Amniotic epithelial cell (primary cell): ENCODE measurements around the gene PSKH1.
"Not testable (repeated sequence)": the region's sequence is repeated elsewhere in the genome, so short reads cannot be mapped to it uniquely, and the experiment has no call there.

ENCODE experiments used
- DNase-seq: peaks from one replicate; pipeline ENCODE4 v3.0.0-alpha.2; 2010; ENCODE audit warnings: low read depth

Gene PSKH1

DNA sequence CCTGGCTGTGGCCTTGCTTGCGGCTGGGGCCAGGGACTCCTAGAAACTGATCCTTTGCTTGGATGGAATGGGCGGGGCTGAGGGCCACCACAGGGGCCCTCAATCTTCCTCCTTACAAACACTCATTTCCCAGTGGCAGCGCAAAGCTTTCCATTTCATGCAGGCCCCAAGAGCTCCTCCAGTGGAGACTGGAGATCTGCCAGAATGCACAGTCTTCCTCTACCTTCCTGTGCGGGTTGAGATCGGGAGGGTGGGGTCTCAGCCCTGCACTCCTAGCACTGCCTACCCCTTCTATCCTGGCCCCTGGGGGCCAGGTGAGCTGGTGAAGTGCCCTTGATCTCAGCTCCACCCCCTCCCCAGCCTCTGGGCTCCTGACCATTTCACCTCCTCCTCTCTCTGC is 6.7 kb upstream of the PSKH1 start:
- DNase-seq = no peak

- DNase-seq = no peak
Observed at GRCh38 chr16:67888331-67888730, 4.7 kb upstream of the PSKH1 start.

GRCh38 chr16:67892375-67892774 is 679 bp upstream of the PSKH1 start:
- DNase-seq = no peak

DNA sequence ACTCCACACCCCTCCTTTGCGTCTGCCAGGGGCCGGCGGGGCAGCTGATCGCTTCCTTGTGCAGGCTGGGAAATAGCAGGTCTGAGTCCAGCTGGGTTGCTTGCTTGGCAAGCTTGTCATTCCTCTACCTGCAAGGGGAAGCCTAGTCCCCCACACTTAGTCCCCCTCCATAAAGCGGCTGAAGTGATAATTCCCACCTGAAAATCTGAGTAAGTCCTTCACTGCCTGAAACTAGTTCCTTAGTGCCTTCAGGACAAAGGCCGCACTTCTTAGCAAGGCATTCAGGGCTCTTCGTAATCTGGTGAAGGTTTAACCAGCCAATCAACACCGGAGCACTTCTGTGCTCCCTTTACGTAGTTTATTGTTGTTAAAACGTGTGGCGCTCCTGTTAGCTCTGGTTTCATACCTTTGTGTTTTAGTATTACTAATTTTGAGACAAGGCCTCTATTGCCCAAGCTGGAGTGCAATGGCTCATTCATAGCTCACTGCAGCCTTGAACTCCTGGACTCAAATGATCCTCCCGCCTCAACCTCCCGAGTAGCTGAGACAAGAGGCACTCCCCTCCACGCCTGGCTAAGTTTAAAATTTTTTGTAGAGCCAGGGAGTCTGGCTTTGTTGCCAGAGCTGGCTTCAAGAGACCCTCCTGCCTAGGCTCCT is 817 bp downstream of the PSKH1 start:
- peak; percentile 10 for DNase-seq

- DNase-seq = peak; percentile 55
Observed at GRCh38 chr16:67897231-67897630, 4.2 kb downstream of the PSKH1 start.

- DNase-seq = no peak
Observed at GRCh38 chr16:67901734-67902133, 8.7 kb downstream of the PSKH1 start.

GRCh38 chr16:67902831-67903230 is 9.8 kb downstream of the PSKH1 start:
- DNase-seq = no peak

DNA sequence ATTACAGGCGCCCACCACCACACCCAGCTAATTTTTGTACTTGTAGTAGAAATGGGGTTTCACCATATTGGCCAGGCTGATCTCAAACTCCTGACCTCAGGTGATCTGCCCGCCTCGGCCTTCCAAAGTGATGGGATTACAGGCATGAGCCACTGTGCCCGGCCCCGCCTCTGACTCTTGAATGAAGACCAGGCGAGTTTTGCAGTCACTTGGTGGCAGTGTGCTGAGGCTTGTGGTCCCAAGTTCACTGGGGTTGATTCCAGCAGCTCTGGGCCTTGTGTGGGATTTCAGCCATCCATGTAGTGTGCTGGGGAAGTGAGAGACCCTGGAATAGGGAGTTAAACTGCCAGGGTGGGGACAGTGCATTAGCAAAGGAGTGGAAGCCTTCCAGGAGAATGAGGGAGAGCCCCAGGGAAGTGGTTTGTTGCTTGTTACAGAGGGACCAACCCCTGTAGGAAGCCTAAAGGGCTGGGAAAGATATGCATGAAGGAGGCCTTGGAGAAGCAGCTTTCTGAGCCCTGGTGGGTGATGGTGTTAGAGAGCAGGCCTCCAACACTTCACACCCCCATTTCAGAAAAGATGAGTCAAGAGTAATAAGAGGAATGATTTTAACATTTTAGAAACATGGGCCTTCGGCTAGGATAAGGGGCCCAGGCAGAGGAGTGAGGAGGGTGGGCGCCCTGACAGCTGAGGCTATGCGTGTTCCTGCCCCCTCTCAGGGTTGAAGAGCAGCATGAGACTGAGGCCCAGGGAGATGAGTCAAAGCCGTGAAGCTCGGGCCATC is 14.5 kb downstream of the PSKH1 start:
- DNase-seq = no peak

DNA sequence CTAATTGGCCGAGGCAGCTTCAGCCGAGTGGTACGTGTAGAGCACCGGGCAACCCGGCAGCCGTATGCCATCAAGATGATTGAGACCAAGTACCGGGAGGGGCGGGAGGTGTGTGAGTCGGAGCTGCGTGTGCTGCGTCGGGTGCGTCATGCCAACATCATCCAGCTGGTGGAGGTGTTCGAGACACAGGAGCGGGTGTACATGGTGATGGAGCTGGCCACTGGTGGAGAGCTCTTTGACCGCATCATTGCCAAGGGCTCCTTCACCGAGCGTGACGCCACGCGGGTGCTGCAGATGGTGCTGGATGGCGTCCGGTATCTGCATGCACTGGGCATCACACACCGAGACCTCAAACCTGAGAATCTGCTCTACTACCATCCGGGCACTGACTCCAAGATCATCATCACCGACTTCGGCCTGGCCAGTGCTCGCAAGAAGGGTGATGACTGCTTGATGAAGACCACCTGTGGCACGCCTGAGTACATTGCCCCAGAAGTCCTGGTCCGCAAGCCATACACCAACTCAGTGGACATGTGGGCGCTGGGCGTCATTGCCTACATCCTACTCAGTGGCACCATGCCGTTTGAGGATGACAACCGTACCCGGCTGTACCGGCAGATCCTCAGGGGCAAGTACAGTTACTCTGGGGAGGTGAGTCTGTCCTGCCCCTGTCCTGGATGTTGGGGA is 16.1 kb downstream of the PSKH1 start:
- no peak for DNase-seq

- peak; percentile 60 for DNase-seq
Observed at GRCh38 chr16:67910158-67910557, 17.1 kb downstream of the PSKH1 start.

DNA sequence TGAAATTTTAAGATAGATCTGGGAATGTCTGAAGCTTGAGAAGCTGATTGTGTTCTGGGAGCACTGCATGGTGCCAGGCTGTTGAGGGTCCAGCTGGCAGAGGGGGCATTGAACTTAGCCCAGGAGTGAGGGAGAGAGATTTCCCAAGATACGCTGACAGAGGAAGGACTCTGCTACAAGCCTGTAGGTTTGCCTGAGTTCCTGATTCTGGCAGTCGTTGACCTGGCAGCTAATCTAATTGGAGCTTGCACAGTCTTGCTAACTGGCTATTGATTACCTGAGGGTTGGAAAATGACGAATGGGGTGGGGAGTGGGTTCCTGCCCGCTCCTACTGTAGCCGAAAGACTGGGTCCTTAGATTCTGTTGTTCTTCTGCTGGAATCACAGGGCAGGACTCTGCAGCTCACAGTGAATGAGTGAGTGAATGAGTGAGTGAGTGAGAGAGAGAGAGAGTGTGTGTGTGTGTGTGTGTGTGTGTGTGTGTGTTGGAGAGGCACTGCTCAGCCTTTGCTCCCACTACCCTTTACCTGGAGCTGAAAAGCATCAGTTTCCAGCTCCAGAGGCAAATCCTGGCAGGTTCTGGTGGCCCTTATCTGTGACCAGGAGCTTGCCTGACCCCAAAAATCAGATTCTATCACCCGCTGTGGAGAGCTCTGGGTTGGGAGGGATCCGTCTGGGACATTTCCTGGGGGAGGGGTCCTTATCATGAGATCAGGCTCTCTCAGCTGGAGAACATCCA is 21.9 kb downstream of the PSKH1 start:
- no peak for DNase-seq

- not testable (repeated sequence) for DNase-seq
Observed at GRCh38 chr16:67915496-67915769, 22.4 kb downstream of the PSKH1 start.

DNA sequence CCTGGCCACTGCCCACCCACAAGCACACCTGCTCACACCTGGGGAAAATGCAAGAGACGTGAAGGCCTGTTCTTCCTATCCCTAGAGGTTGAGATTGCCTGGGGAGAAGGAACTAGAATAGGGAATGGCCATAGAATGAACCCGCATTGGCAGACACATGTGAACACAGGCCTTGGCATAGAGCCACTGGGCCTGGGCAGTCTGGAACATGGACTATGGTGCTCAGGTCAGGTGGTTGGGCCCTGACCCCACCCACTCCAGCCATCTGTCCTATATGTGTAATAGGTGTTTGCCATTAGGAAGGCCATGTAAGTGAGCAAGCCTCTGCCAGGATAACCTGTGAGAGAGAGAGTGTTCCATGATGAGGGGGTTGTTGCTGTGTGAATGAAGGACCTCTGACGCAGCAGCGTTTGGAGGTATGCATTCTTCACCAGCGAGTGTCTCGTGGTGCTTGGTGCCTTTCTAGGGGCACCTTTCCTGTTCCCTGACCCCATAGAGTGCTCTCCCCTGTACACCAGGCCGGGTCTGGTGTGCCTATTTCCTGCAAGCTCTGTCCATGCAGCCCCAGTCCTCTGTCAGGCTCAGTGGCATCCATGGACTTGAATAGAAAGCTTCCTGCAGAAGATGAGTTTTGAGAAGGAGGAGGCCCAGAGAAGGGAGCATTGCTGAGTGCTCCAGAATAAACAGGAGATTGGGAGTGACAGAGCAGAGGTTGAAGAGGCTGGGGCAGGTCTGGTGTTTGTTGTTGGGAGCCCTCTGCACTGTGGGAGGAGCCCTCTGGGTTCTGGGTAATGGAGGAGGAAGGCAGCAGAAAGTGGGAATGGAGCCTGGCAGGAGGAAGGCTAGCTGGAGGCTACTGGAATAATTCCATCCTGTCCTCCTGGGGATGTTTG is 23.0 kb downstream of the PSKH1 start:
- DNase-seq = no peak

- no peak for DNase-seq
Observed at GRCh38 chr16:67917140-67917851, 24.2 kb downstream of the PSKH1 start.

- DNase-seq = peak; percentile 82
Observed at GRCh38 chr16:67917852-67918236, 24.8 kb downstream of the PSKH1 start.

DNA sequence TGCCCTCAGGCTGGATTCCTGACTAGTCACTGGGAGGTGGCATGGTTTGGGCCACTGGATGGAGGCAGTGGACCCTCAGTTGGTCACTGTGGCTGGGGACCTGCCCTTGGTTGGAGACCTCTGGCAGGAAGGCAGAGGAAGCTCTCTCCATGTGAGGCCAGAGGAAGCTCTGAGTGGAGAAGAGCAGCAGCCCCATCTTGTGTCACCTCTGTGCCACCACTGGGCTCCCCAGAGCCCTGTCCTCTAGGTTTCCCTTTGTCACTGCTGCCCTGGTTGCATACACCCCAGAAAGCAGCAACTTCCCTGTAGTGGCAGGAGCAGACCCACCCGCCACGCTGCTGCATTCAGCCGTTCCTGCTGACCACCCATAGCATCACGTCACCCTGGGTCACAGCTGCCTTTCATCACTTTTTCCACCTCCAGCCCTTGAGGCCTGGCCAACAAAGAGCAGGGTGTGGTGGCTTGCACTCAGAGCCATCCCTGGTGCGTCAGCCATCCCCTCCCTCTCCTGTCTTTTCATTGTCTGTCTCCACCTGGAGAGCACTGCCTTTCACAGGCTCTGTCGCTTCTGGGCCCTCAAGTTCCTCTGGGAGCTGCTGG is 26.7 kb downstream of the PSKH1 start:
- DNase-seq = no peak

DNA sequence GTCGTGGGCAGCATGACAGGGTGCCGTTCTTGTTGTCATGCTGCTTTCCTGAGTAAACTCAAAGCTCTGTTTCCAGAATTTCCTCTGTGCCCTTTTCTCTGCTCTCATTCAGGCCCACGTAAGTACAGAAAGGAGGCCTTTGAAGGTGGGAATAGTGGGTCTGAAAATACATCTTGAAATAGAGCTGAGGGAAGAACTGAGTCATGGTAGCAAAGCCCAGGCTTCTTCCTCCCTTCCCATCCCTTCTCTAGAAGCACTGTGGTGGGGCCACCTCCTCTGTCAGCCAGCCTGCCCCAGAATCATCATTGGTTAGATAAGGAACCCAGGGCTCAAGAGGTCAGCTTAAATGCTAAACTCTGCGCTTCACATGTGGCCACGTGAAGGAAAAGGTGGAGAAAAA is 29.2 kb downstream of the PSKH1 start:
- DNase-seq = peak; percentile 52

- DNase-seq = no peak
Observed at GRCh38 chr16:67922740-67923139, 29.7 kb downstream of the PSKH1 start.

- no peak for DNase-seq
Observed at GRCh38 chr16:67923414-67924116, 30.5 kb downstream of the PSKH1 start.
